Mesenchymal stem cell (in vitro differentiated cells and primary cell): ENCODE measurements around the gene NRG2.

ENCODE experiments used
- DNase-seq: peaks from one replicate; pipeline ENCODE4 v3.0.0-alpha.2; 2013
- H2AFZ ChIP-seq: one replicate; pipeline ENCODE4 v1.6.1; 2013; ENCODE audit warnings: low read depth, mild to moderate bottlenecking, control low read depth, inconsistent platforms, low read length, moderate library complexity
- H2AK5ac ChIP-seq: 2 replicates; pipeline ENCODE4 v1.6.1; 2013; ENCODE audit warnings: low read length, moderate library complexity, mild to moderate bottlenecking, inconsistent platforms; ENCODE audit not compliant: severe bottlenecking
- H2BK120ac ChIP-seq: one replicate; pipeline ENCODE4 v1.6.1; 2013; ENCODE audit warnings: low read depth, mild to moderate bottlenecking, inconsistent platforms, low read length, moderate library complexity
- H2BK12ac ChIP-seq, 2 experiments: one replicate each; pipeline ENCODE4 v1.6.1; 2013; ENCODE audit warnings: inconsistent platforms in 2 of 2, low read length in 2 of 2, mild to moderate bottlenecking in 2 of 2, moderate library complexity in 2 of 2, control low read depth in 1 of 2
- H2BK15ac ChIP-seq: one replicate; pipeline ENCODE4 v1.6.1; 2013; ENCODE audit warnings: mild to moderate bottlenecking, low read depth, inconsistent platforms; ENCODE audit not compliant: poor library complexity, severe bottlenecking
- H2BK5ac ChIP-seq: 2 replicates; pipeline ENCODE4 v1.6.1; 2013; ENCODE audit warnings: low read depth, mild to moderate bottlenecking, low read length, control low read depth, inconsistent platforms; ENCODE audit not compliant: poor library complexity, severe bottlenecking
- H3K14ac ChIP-seq, 2 experiments: one replicate each; pipeline ENCODE4 v1.6.1; 2013; ENCODE audit warnings: inconsistent platforms in 2 of 2, low read length in 2 of 2, control low read depth in 1 of 2, mild to moderate bottlenecking in 1 of 2, moderate library complexity in 1 of 2
- H3K18ac ChIP-seq, 2 experiments: one replicate each; pipeline ENCODE4 v1.6.1; 2013; ENCODE audit warnings: inconsistent platforms in 2 of 2, low read length in 2 of 2, control low read depth in 1 of 2, low read depth in 1 of 2, mild to moderate bottlenecking in 1 of 2
- H3K23ac ChIP-seq, 2 experiments: one replicate each; pipeline ENCODE4 v1.6.1; 2013; ENCODE audit warnings: inconsistent platforms in 2 of 2, low read length in 2 of 2, mild to moderate bottlenecking in 2 of 2, moderate library complexity in 2 of 2, control low read depth in 1 of 2
- H3K27ac ChIP-seq: 2 replicates; pipeline ENCODE4 v1.5.1; 2013; ENCODE audit warnings: mild to moderate bottlenecking, moderate library complexity, low read length, control low read depth, inconsistent platforms; ENCODE audit not compliant: poor library complexity, severe bottlenecking
- H3K27me3 ChIP-seq, 2 experiments: 2 replicates each; pipeline versions ENCODE4 v1.6.1 to v1.7.0; 2013; ENCODE audit warnings: low read length in 2 of 2, mild to moderate bottlenecking in 2 of 2, moderate library complexity in 2 of 2, control low read depth in 1 of 2, inconsistent platforms in 1 of 2; ENCODE audit not compliant: control insufficient read depth in 1 of 2, insufficient read depth in 1 of 2
- H3K36me3 ChIP-seq, 2 experiments: 2 replicates each; pipeline versions ENCODE4 v1.6.1 to v1.7.0; 2013; ENCODE audit warnings: low read length in 2 of 2, control low read depth in 1 of 2, inconsistent platforms in 1 of 2, low read depth in 1 of 2, mild to moderate bottlenecking in 1 of 2; ENCODE audit not compliant: insufficient read depth in 2 of 2, control insufficient read depth in 1 of 2
- H3K4ac ChIP-seq, 2 experiments: one replicate each; pipeline ENCODE4 v1.6.1; 2013; ENCODE audit warnings: inconsistent platforms in 2 of 2, low read length in 2 of 2, mild to moderate bottlenecking in 2 of 2, moderate library complexity in 2 of 2, control low read depth in 1 of 2, low read depth in 1 of 2
- H3K4me1 ChIP-seq: 2 replicates; pipeline ENCODE4 v1.6.1; 2013; ENCODE audit warnings: low read depth, low read length, control low read depth; ENCODE audit not compliant: control insufficient read depth, insufficient read depth
- H3K4me2 ChIP-seq: 2 replicates; pipeline ENCODE4 v1.6.1; 2013; ENCODE audit warnings: low read length, mild to moderate bottlenecking, inconsistent platforms; ENCODE audit not compliant: poor library complexity, severe bottlenecking
- H3K4me3 ChIP-seq, 2 experiments: 2 replicates each; pipeline versions ENCODE4 v1.5.1 to v1.7.0; 2013; ENCODE audit warnings: low read length in 2 of 2, mild to moderate bottlenecking in 2 of 2, control low read depth in 1 of 2, low read depth in 1 of 2; ENCODE audit not compliant: insufficient read depth in 1 of 2
- H3K79me1 ChIP-seq: replicated peaks from 2 replicates; pipeline ENCODE4 v1.6.1; 2013; ENCODE audit warnings: mild to moderate bottlenecking, control low read depth, low read length, inconsistent platforms; ENCODE audit not compliant: poor library complexity, severe bottlenecking
- H3K9ac ChIP-seq: 2 replicates; pipeline ENCODE4 v1.7.0; 2013; ENCODE audit warnings: mild to moderate bottlenecking, low read length, moderate library complexity
- H3K9me3 ChIP-seq: 2 replicates; pipeline ENCODE4 v1.7.0; 2013; ENCODE audit warnings: mild to moderate bottlenecking, low read length; ENCODE audit not compliant: control insufficient read depth
- H4K8ac ChIP-seq: one replicate; pipeline ENCODE4 v1.6.1; 2013; ENCODE audit warnings: inconsistent platforms, mild to moderate bottlenecking, low read length, moderate library complexity
- H4K91ac ChIP-seq: one replicate; pipeline ENCODE4 v1.6.1; 2013; ENCODE audit warnings: mild to moderate bottlenecking, low read length, inconsistent platforms
- WGBS: methylation state at CpG from one replicate; pipeline ENCODE4 v1.1.7; 2013; ENCODE audit warnings: mixed read lengths; 5-methylcytosine and 5-hydroxymethylcytosine counted together

NRG2 gene

GRCh38 chr5:139904816-139905661, 138.1 kb downstream of the NRG2 start:
- Histone ChIP-seq H3K9me3 (no peaks in the 10 kb centered on the region), H3K4me3 (peak overlapping the region in 1 of 2 experiments; percentile 75), H2AK5ac (no peak overlapping the region), H2BK15ac (no peak overlapping the region), H3K9ac (no peak overlapping the region), H4K91ac (no peak overlapping the region), H4K8ac (no peak overlapping the region), H2BK12ac (no peak overlapping the region), H3K27ac (no peak overlapping the region), H3K4me2 (peak overlapping the region; percentile 80), H3K23ac (no peak overlapping the region), H2BK120ac (no peak overlapping the region), H3K14ac (no peak overlapping the region), H2BK5ac (no peak overlapping the region), H3K4ac (no peak overlapping the region), H3K4me1 (peaks cover 16% of the 10 kb centered on the region), H3K18ac (no peak overlapping the region), H3K27me3 (peaks cover 54 to 94% of the 10 kb centered on the region in 2 experiments), H2AFZ (no peak overlapping the region), H3K79me1 (no peaks in the 10 kb centered on the region), H3K36me3 (no peaks in the 10 kb centered on the region)
- no peak for DNase-seq
- 16% methylated on average over 18 of the region's 22 CpGs for WGBS

- H2AK5ac ChIP-seq = no peak overlapping the region
- WGBS = 0% methylated on average over 17 of the region's 17 CpGs
- H3K14ac ChIP-seq = no peak overlapping the region
- H3K4me3 ChIP-seq = peak overlapping the region; percentile 36 to 75
- H2BK5ac ChIP-seq = no peak overlapping the region
- H3K23ac ChIP-seq = no peak overlapping the region
- no peak overlapping the region for H2BK12ac ChIP-seq
- H2BK15ac ChIP-seq = no peak overlapping the region
- H3K36me3 ChIP-seq = no peaks in the 10 kb centered on the region
- H2BK120ac ChIP-seq = no peak overlapping the region
- no peak overlapping the region for H3K27ac ChIP-seq
- DNase-seq = no peak
- H3K4me1 ChIP-seq = peaks cover 16% of the 10 kb centered on the region
- H4K8ac ChIP-seq = no peak overlapping the region
- no peak overlapping the region for H3K18ac ChIP-seq
- H3K4ac ChIP-seq = no peak overlapping the region
- no peaks in the 10 kb centered on the region for H3K9me3 ChIP-seq
- H3K79me1 ChIP-seq = no peaks in the 10 kb centered on the region
- no peak overlapping the region for H3K9ac ChIP-seq
- peak overlapping the region; percentile 80 for H3K4me2 ChIP-seq
- H2AFZ ChIP-seq = no peak overlapping the region
- peaks cover 58 to 94% of the 10 kb centered on the region in 2 experiments for H3K27me3 ChIP-seq
- no peak overlapping the region for H4K91ac ChIP-seq
Measured at GRCh38 chr5:139904566-139904815, 138.6 kb downstream of the NRG2 start.

- Histone ChIP-seq H3K4me1 (peaks cover 16% of the 10 kb centered on the region), H2BK5ac (no peak overlapping the region), H2AFZ (no peak overlapping the region), H3K9me3 (no peaks in the 10 kb centered on the region), H3K27me3 (peaks cover 60 to 94% of the 10 kb centered on the region in 2 experiments), H3K9ac (peak overlapping the region; percentile 7), H3K79me1 (no peaks in the 10 kb centered on the region), H2BK12ac (no peak overlapping the region), H3K18ac (no peak overlapping the region), H2BK15ac (no peak overlapping the region), H3K4me2 (peak overlapping the region; percentile 80), H4K8ac (no peak overlapping the region), H3K14ac (no peak overlapping the region), H3K4ac (no peak overlapping the region), H3K27ac (no peak overlapping the region), H2AK5ac (no peak overlapping the region), H3K23ac (no peak overlapping the region), H2BK120ac (no peak overlapping the region), H3K4me3 (peak overlapping the region; percentile 36 to 75), H4K91ac (no peak overlapping the region), H3K36me3 (no peaks in the 10 kb centered on the region)
- peak; percentile 41 for DNase-seq
- under 1% methylated on average over 78 of the region's 89 CpGs for WGBS
Measured at GRCh38 chr5:139903795-139904565, 139.1 kb downstream of the NRG2 start.

GRCh38 chr5:139903450-139903794, 139.7 kb downstream of the NRG2 start:
- WGBS = 5% methylated on average over 13 of the region's 14 CpGs
- Histone ChIP-seq H3K36me3 (no peaks in the 10 kb centered on the region), H2BK12ac (no peak overlapping the region), H3K27ac (no peak overlapping the region), H4K91ac (no peak overlapping the region), H3K4ac (no peak overlapping the region), H3K23ac (no peak overlapping the region), H2AK5ac (no peak overlapping the region), H4K8ac (no peak overlapping the region), H3K79me1 (no peaks in the 10 kb centered on the region), H3K18ac (no peak overlapping the region), H2AFZ (no peak overlapping the region), H3K9me3 (no peaks in the 10 kb centered on the region), H2BK5ac (no peak overlapping the region), H3K4me3 (peak overlapping the region in 1 of 2 experiments; percentile 75), H3K4me2 (peak overlapping the region; percentile 80), H3K14ac (no peak overlapping the region), H3K9ac (no peak overlapping the region), H3K27me3 (peaks cover 60 to 95% of the 10 kb centered on the region in 2 experiments), H2BK120ac (no peak overlapping the region), H3K4me1 (peaks cover 16% of the 10 kb centered on the region), H2BK15ac (no peak overlapping the region)
- no peak for DNase-seq
